Kidney (tissue), 2 donors: ENCODE measurements around the gene HJURP. TPM values are rescaled to one million over a fixed set of nuclear protein-coding genes. Genes with fewer than 3 reads are reported as not detected.

Source experiments
- polyA plus RNA-seq: library from polyadenylated mRNA; stranded (reverse); fragments of 350-450 nt; fragmentation: Illumina TruSeq; extraction: RNeasy Lipid Tissue Mini Kit (QIAGEN cat#74804); gene quantifications from one replicate; pipeline ENCODE4 v1.2.3, GENCODE V29; 2014; ENCODE audit warnings: low read depth, low replicate concordance; ENCODE audit not compliant: insufficient read depth
- total RNA-seq: library from RNA; stranded (reverse); fragmentation: NEBNext Ultra II Directional; extraction: Animal tissue kit (Norgen Biotek cat#: 25700); gene quantifications from one replicate; pipeline ENCODE4 v1.2.1, GENCODE V29; 2021
- donor health status: DM: yes; HTN: yes; CAD: no.

Gene HJURP
- total and polyA plus RNA-seq, 2 donors from 2014 or later, result 0.94 TPM; not detected in 1

Other genes starting within 250 kb of the HJURP start
- gene UGT1A8, start 236.9 kb downstream of the HJURP start, total RNA-seq, result not detected
- 30.0 TPM for gene UGT1A8, start 236.9 kb downstream of the HJURP start, polyA plus RNA-seq
- gene UGT1A10, start 218.1 kb downstream of the HJURP start, total RNA-seq, result not detected
- gene UGT1A10, start 218.1 kb downstream of the HJURP start, polyA plus RNA-seq, result 6.6 TPM
- 1.4 TPM for gene UGT1A9, start 182.6 kb downstream of the HJURP start, total RNA-seq
- gene UGT1A9, start 182.6 kb downstream of the HJURP start, polyA plus RNA-seq, result 414 TPM
- gene UGT1A7, start 172.6 kb downstream of the HJURP start, total RNA-seq, result 0.35 TPM
- gene UGT1A7, start 172.6 kb downstream of the HJURP start, polyA plus RNA-seq, result 1.3 TPM
- 43.7 TPM for gene UGT1A6, start 161.6 kb downstream of the HJURP start, total RNA-seq
- gene UGT1A6, start 161.6 kb downstream of the HJURP start, polyA plus RNA-seq, result 110 TPM
- gene UGT1A5, start 141.6 kb downstream of the HJURP start, total RNA-seq, result 2.1 TPM
- gene UGT1A5, start 141.6 kb downstream of the HJURP start, polyA plus RNA-seq, result not detected
- 1.1 TPM for gene UGT1A4, start 135.8 kb downstream of the HJURP start, total RNA-seq
- gene UGT1A4, start 135.8 kb downstream of the HJURP start, polyA plus RNA-seq, result 0.84 TPM
- gene UGT1A3, start 125.5 kb downstream of the HJURP start, total RNA-seq, result 0.57 TPM
- gene UGT1A3, start 125.5 kb downstream of the HJURP start, polyA plus RNA-seq, result 0.47 TPM
- gene UGT1A1, start 94.3 kb downstream of the HJURP start, total RNA-seq, result 1.4 TPM
- 3.6 TPM for gene UGT1A1, start 94.3 kb downstream of the HJURP start, polyA plus RNA-seq
- not detected for gene MROH2A, start 76.2 kb downstream of the HJURP start, total RNA-seq
- 1.8 TPM for gene MROH2A, start 76.2 kb downstream of the HJURP start, polyA plus RNA-seq
- 2.5 TPM for gene TRPM8, start 62.8 kb upstream of the HJURP start, total RNA-seq
- gene TRPM8, start 62.8 kb upstream of the HJURP start, polyA plus RNA-seq, result not detected
- gene SPP2, start 196.2 kb upstream of the HJURP start, total RNA-seq, result not detected
- gene SPP2, start 196.2 kb upstream of the HJURP start, polyA plus RNA-seq, result not detected